Panc1 (cell line): Measurements from ENCODE around the gene DCBLD1. TPM values are rescaled to one million over a fixed set of nuclear protein-coding genes. Genes with fewer than 3 reads are reported as not detected.
"Not testable (repeated sequence)": the region's sequence is repeated elsewhere in the genome, so short reads cannot be mapped to it uniquely, and the experiment has no call there.

Source experiments
- ATAC-seq: fragments of 200-7000 bp; cut with Tn5 transposase; 2 replicates; pipeline ENCODE4 v1.9.1; 2020; ENCODE audit warnings: mild to moderate bottlenecking, moderate library complexity
- BruUV-seq: library from RNA; stranded (reverse); fragments of 400-500 nt; replicated peaks from 2 replicates; lab custom pipeline; 2021; lab: Mats Ljungman, UMichigan
- CTCF ChIA-PET: fragments of 300-600 bp; sonication (Branson Sonifier 250); formaldehyde crosslinking; loops from one replicate; lab custom pipeline; 2022; ENCODE audit warnings: antibody characterized with exemption; lab: Charles Lee
- POLR2A ChIA-PET: fragments of 300-600 bp; sonication (Branson Sonifier 250); formaldehyde crosslinking; loops from one replicate; lab custom pipeline; 2022; ENCODE audit warnings: antibody characterized with exemption; lab: Charles Lee
- DNase-seq: peaks from one replicate; pipeline ENCODE4 v3.0.0-alpha.2; 2010; ENCODE audit warnings: low read depth, low spot score
- H3K27ac ChIP-seq: 2 replicates; pipeline ENCODE4 v1.5.1; 2011; ENCODE audit warnings: mild to moderate bottlenecking, low read length, inconsistent platforms
- H3K27me3 ChIP-seq: fragments of 200-500 bp; sonication (Bioruptor generic); 2 replicates; pipeline ENCODE4 v1.6.0; 2014; ENCODE audit warnings: low read length, inconsistent platforms; ENCODE audit not compliant: control insufficient read depth, insufficient read depth
- H3K36me3 ChIP-seq: fragments of 200-500 bp; sonication (Bioruptor generic); 2 replicates; pipeline ENCODE4 v1.5.1; 2014; ENCODE audit warnings: inconsistent platforms, mild to moderate bottlenecking, low read length, moderate library complexity; ENCODE audit not compliant: control insufficient read depth, insufficient read depth
- H3K4me1 ChIP-seq: 2 replicates; pipeline ENCODE4 v1.5.1; 2011; ENCODE audit warnings: inconsistent platforms, mild to moderate bottlenecking, low read length, moderate library complexity; ENCODE audit not compliant: control insufficient read depth, insufficient read depth
- H3K4me3 ChIP-seq, 2 experiments: 2 replicates each; pipeline ENCODE4 v1.5.1; 2011 to 2012; ENCODE audit warnings: low read depth in 2 of 2, low read length in 2 of 2, mild to moderate bottlenecking in 2 of 2, inconsistent platforms in 1 of 2, moderate library complexity in 1 of 2
- H3K9me3 ChIP-seq: fragments of 200-500 bp; sonication (Bioruptor generic); 2 replicates; pipeline ENCODE4 v1.5.1; 2014; ENCODE audit warnings: low read depth, mild to moderate bottlenecking, inconsistent platforms, low read length, moderate library complexity; ENCODE audit not compliant: control insufficient read depth, insufficient read depth
- CTCF ChIP-seq: fragments of 450-650 bp; IDR thresholded peaks from 2 replicates; pipeline ENCODE4 v1.5.1; 2017; ENCODE audit warnings: mild to moderate bottlenecking
- POLR2AphosphoS5 ChIP-seq: IDR thresholded peaks from 2 replicates; pipeline ENCODE4 v1.6.1; 2012; ENCODE audit warnings: mild to moderate bottlenecking, low read depth, low read length, moderate library complexity
- REST ChIP-seq, 2 experiments: IDR thresholded peaks; 2 replicates each; pipeline ENCODE4 v1.6.1; 2011 to 2012; ENCODE audit warnings: low read depth in 2 of 2, control low read depth in 1 of 2, low read length in 1 of 2, mild to moderate bottlenecking in 1 of 2, moderate library complexity in 1 of 2; ENCODE audit not compliant: insufficient read depth in 1 of 2
- SIN3A ChIP-seq: IDR thresholded peaks from 2 replicates; pipeline ENCODE4 v1.6.1; 2012; ENCODE audit warnings: low read depth, mild to moderate bottlenecking, low read length, moderate library complexity, borderline replicate concordance; ENCODE audit not compliant: insufficient read depth
- TCF7L2 ChIP-seq: IDR thresholded peaks from 2 replicates; pipeline ENCODE4 v1.6.1; 2011; ENCODE audit warnings: mild to moderate bottlenecking, low read depth, low read length, inconsistent platforms
- in situ Hi-C: cut with HindIII; loops from 2 replicates; pipeline ENCODE4 v1.10.0; 2016; ENCODE audit warnings: low sequenced_read_pairs, low pct_unique_long_range_greater_than_20kb
- intact Hi-C: fragments of 100-400 bp; cut with micrococcal nuclease; formaldehyde crosslinking; loops from one replicate; pipeline ENCODE4 v1.10.0; 2022; ENCODE audit not compliant: unreplicated experiment
- total RNA-seq: library from RNA; stranded (reverse); gene quantifications from one replicate; pipeline ENCODE4 v1.2.1, GENCODE V29; 2021; ENCODE audit not compliant: unreplicated experiment

Gene DCBLD1
- total RNA-seq, 1 experiment from 2014 or later: 29.0 TPM

GRCh38 chr6:117465691-117466090, 16.8 kb upstream of the DCBLD1 start:
- Histone ChIP-seq H3K36me3 (no peaks in the 10 kb centered on the region), H3K4me3 (no peak overlapping the region), H3K27ac (no peak overlapping the region), H3K4me1 (no peaks in the 10 kb centered on the region), H3K27me3 (no peaks in the 10 kb centered on the region), H3K9me3 (no peaks in the 10 kb centered on the region)
- in situ Hi-C loops: no loop called here
- no TSS peak for BruUV-seq
- ChIA-PET POLR2A (no interaction called here), CTCF (interaction anchor here (1.9 kb wide), 1 partner anchor 16 kb away, joined by 5 read pairs; no protein-coding TSS in a partner anchor)
- TF ChIP-seq POLR2AphosphoS5 (no peak), REST (IDR thresholded peaks at IDR 0.05; ENCODE audit: insufficient read depth in 1 of 2, low read depth in 2 of 2, low read length in 1 of 2) (no peak), TCF7L2 (no peak), SIN3A (no peak), CTCF (no peak)
- ATAC-seq: no peak
- intact Hi-C loops: no loop called here
- no peak for DNase-seq

GRCh38 chr6:117467876-117468275, 14.6 kb upstream of the DCBLD1 start:
- Histone ChIP-seq H3K36me3 (no peaks in the 10 kb centered on the region), H3K27me3 (no peaks in the 10 kb centered on the region), H3K9me3 (no peaks in the 10 kb centered on the region), H3K4me1 (no peaks in the 10 kb centered on the region), H3K4me3 (no peak overlapping the region), H3K27ac (no peak overlapping the region)
- in situ Hi-C loops (no loop called here), intact Hi-C loops (no loop called here)
- POLR2A ChIA-PET: no interaction called here
- ATAC-seq: no peak
- TF ChIP-seq SIN3A (no peak), POLR2AphosphoS5 (no peak), CTCF (no peak), REST (IDR thresholded peaks at IDR 0.05; ENCODE audit: insufficient read depth in 1 of 2, low read depth in 2 of 2, low read length in 1 of 2) (no peak), TCF7L2 (no peak)
- BruUV-seq: no TSS peak
- CTCF ChIA-PET: no interaction called here
- DNase-seq: no peak

- intact Hi-C loops, H3K9me3 ChIP-seq, H3K27ac ChIP-seq, CTCF ChIA-PET, ATAC-seq, H3K27me3 ChIP-seq, in situ Hi-C loops, POLR2A ChIA-PET, H3K4me1 ChIP-seq, H3K36me3 ChIP-seq, BruUV-seq, DNase-seq, H3K4me3 ChIP-seq: not testable (repeated sequence)
Observed at GRCh38 chr6:117468527-117468926, 13.9 kb upstream of the DCBLD1 start.
